HEK293 (cell line): Measurements from ENCODE around the gene PHF13.

Experiments used
- CTCF ChIP-seq: fragments of 450-650 bp; formaldehyde crosslinking; IDR thresholded peaks from 2 replicates; pipeline ENCODE4 v1.5.1; 2016; ENCODE audit warnings: missing biosample characterization, missing genetic modification characterization
- KLF16 ChIP-seq: fragments of 450-650 bp; formaldehyde crosslinking; IDR thresholded peaks from 2 replicates; pipeline ENCODE4 v1.5.1; 2017; ENCODE audit warnings: missing biosample characterization, missing genetic modification characterization
- MZF1 ChIP-seq: fragments of 450-650 bp; formaldehyde crosslinking; IDR thresholded peaks from 2 replicates; pipeline ENCODE4 v1.5.1; 2017; ENCODE audit warnings: missing biosample characterization, missing genetic modification characterization, borderline replicate concordance
- ZBTB8A ChIP-seq: fragments of 450-650 bp; formaldehyde crosslinking; IDR thresholded peaks from 2 replicates; pipeline ENCODE4 v1.5.1; 2016; ENCODE audit warnings: missing biosample characterization, missing genetic modification characterization
- ZNF274 ChIP-seq, 2 experiments: fragments of 200-500 bp in 1 of 2; fragments of 450-650 bp in 1 of 2; sonication (Bioruptor generic) in 1 of 2; formaldehyde crosslinking in 1 of 2; IDR thresholded peaks; 2 replicates each; pipeline versions ENCODE4 v1.5.1 to v1.6.1; 2014 to 2016; ENCODE audit warnings: borderline replicate concordance in 1 of 2, inconsistent platforms in 1 of 2, low read length in 1 of 2, missing biosample characterization in 1 of 2, missing genetic modification characterization in 1 of 2
- ZNF48 ChIP-seq: fragments of 450-650 bp; formaldehyde crosslinking; IDR thresholded peaks from 2 replicates; pipeline ENCODE4 v1.5.1; 2016; ENCODE audit warnings: missing biosample characterization, missing genetic modification characterization
- ZNF639 ChIP-seq: fragments of 450-650 bp; formaldehyde crosslinking; IDR thresholded peaks from 2 replicates; pipeline ENCODE4 v1.5.1; 2016; ENCODE audit warnings: missing biosample characterization, missing genetic modification characterization
- ZNF664 ChIP-seq: fragments of 450-650 bp; formaldehyde crosslinking; IDR thresholded peaks from 2 replicates; pipeline ENCODE4 v1.5.1; 2016; ENCODE audit warnings: missing biosample characterization, missing genetic modification characterization
- ZNF791 ChIP-seq: fragments of 450-650 bp; formaldehyde crosslinking; IDR thresholded peaks from 2 replicates; pipeline ENCODE4 v1.5.1; 2016; ENCODE audit warnings: missing biosample characterization, missing genetic modification characterization

DNA sequence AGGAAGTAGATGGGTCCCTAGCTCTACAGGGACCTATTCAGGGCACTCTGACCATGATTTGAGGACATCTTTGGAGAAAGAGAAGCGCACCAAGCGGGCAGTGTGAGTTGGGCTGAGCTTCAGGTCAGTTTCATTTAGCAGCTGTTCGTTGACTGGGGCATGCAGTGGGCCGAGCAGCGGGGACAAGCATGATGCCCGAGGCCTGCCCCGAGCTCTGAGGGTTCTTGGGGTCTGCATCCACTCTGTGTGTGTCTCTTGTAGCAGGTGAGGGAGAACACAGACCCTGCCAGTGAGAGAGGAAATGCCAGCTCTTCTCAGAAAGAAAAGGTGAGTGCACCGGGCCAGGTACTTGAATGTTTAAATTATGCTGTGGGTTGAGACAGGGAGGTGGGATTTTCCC is 16.5 kb downstream of the PHF13 start:
- no peak for TF ChIP-seq ZNF48 (tag by site-specific recombination)
- TF ChIP-seq CTCF (tag by site-specific recombination): no peak
- TF ChIP-seq ZBTB8A (tag by site-specific recombination): no peak
- TF ChIP-seq ZNF639 (tag by site-specific recombination): no peak
- no peak for TF ChIP-seq ZNF274 (IDR thresholded peaks at IDR 0.05; ENCODE audit: low read length)
- TF ChIP-seq ZNF274 (tag by site-specific recombination; IDR thresholded peaks at IDR 0.05; ENCODE audit: borderline replicate concordance): no peak
- TF ChIP-seq ZNF664 (tag by site-specific recombination): no peak
- no peak for TF ChIP-seq MZF1
- no peak for TF ChIP-seq ZNF791 (tag by site-specific recombination)
- TF ChIP-seq KLF16: no peak
